HG03025 (cell line): ENCODE data around the gene MIF.
"Not testable (repeated sequence)": the region's sequence is repeated elsewhere in the genome, so short reads cannot be mapped to it uniquely, and the experiment has no call there.

Experiments used
- ATAC-seq: cut with Tn5 transposase; IDR thresholded peaks from one replicate; pipeline ENCODE4 v1.9.1; 2021; ENCODE audit warnings: mild to moderate bottlenecking, moderate library complexity; ENCODE audit not compliant: unreplicated experiment, low FRiP score

The MIF gene

DNA sequence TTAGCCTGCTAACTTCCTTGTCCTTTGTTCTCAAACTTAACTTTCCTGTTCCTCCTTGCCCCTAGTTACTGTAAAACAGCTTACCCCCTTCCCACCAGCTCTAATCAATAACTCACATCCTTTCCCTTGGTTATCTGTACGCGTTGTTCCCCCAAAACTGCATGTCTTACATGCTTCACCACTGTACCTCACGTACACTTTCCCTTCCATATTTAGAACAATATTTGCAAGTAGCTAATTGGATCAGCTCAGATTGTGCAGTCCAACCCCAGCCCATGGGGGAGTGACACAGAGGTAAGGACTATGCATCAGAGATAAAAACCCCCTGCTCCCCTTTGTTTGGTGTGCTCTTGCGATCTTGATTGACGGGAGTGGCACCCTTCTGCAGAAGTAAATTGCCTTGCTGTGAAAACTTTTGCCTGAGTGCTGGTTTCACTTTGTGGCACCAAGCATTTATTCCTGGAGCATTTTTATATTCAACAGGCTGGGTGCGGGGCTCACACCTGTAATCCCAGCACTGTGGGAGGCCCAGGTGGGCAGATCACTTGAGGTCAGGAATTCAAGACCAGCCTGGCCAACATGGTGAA lies 30.9 kb downstream of the MIF start:
- ATAC-seq = no peak

DNA sequence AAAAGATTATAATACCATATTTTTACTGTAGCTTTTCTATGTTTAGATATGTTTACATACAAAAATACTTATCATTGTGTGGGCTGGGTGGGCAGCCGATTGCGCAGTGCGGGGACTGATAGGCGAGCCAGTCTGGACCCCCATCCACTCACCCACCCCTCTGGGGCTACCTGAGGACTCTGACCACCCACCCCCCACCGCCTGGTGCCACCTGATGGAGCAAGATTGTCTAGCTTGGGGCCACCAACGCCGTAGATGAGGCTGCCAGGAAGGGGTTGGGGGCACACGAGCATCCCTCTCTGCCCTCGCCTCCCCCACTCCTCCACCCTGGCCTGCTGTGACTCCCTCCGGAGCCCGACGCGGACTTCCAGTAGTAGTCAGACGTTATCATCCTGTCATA lies 32.4 kb downstream of the MIF start:
- ATAC-seq = no peak

DNA sequence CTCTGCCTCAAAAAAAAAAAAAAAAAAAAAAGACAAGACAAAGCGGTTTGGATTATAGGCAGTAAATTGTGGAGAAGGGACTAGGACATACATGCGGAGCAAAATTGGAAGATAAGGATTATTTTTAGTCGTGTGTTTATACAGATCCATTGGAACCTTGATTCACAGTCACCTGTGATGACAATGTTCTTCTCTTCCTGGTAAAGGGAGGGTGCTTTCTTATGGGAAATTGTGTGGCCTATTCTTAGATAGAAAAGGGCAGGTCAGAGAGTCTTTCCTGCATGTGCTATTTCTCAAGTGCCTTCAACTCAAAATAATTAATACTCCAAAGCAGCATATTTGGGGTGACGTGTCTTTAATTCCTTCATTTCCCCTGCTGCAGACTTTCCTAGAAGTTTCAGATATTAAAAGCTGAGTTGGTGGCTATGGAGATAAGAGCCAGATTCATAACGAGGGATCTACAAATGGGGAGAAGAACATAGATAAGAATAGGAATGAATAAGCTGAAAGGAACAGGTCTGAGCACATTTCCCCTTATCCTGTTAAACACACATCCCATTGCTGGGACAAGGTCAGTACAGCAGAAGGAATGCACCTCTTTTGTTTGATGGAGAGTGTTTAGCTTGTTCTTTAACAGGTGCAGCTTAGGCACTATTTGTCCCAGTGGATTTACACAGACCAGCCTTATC lies 44.3 kb downstream of the MIF start:
- ATAC-seq = no peak

DNA sequence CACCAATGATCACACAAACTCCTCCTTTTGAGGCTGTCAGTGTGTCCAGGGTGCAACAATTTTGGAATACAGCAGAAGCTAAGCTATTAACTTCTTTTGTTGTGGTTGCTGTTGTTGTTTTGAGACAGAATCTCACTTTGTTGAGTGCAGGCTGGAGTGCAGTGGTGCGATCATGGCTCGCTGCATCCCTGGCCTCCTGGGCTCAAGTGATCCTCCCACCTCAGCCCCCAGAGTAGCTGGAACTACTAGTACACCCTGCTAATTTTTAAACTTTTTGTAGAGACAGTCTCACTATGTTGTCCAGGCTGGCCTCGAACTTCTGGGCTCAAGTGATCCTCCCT lies 44.8 kb downstream of the MIF start:
- ATAC-seq = no peak

DNA sequence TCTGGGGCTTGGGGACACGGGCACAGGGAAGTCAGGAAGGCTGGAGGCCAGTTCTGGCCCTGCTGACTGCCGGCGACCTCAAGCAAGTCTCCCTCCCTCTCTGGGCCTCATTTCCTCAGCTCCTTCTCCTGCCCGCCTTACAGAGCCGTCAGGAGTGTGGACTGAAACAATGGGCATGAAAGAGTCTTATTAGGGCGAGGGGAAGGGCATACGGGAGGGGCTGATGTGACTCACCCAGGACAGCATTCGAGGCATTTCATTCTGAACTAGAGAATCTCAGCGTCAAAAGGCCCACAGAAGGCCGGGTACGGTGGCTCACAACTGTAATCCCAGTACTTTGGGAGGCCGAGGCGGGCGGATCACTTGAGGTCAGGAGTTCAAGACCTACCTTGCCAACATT lies 46.0 kb downstream of the MIF start:
- ATAC-seq = not testable (repeated sequence)
